GM12872 (cell line): ENCODE results near the gene RYR3.

ENCODE experiments used
- CTCF ChIP-seq: IDR thresholded peaks from 3 replicates; pipeline ENCODE4 v1.5.1; 2011; ENCODE audit warnings: low read depth, mild to moderate bottlenecking, low read length, moderate library complexity; ENCODE audit not compliant: insufficient read depth

The RYR3 gene

GRCh38 chr15:33533197-33533596 is 222.4 kb downstream of the RYR3 start:
- TF ChIP-seq CTCF = no peak

GRCh38 chr15:33534642-33535041 is 223.9 kb downstream of the RYR3 start:
- no peak for TF ChIP-seq CTCF

GRCh38 chr15:33535135-33535534 is 224.4 kb downstream of the RYR3 start:
- no peak for TF ChIP-seq CTCF

- no peak for TF ChIP-seq CTCF
These were observed 229.2 kb downstream of the RYR3 start for GRCh38 chr15:33539825-33540573.

- TF ChIP-seq CTCF = no peak
These were observed 233.2 kb downstream of the RYR3 start for GRCh38 chr15:33543957-33544356.

- no peak for TF ChIP-seq CTCF
These were observed 235.1 kb downstream of the RYR3 start for GRCh38 chr15:33545866-33546265.

- no peak for TF ChIP-seq CTCF
These were observed 237.1 kb downstream of the RYR3 start for GRCh38 chr15:33547876-33548275.
